GM13977 (cell line): ENCODE data around the gene ATP5F1D.

Experiments used
- DNase-seq: peaks from one replicate; pipeline ENCODE4 v3.0.0; 2012; ENCODE audit warnings: low spot score
- in situ Hi-C: fragments of 300-500 bp; cut with MboI; formaldehyde crosslinking; loops from one replicate; pipeline ENCODE4 v1.12.0; 2022; ENCODE audit warnings: low sequenced_read_pairs, low pct_unique_long_range_greater_than_20kb, mixed read lengths, inconsistent platforms; ENCODE audit not compliant: unreplicated experiment
- TF ChIP-seq, protein P1 (sequence below): IDR thresholded peaks from 2 replicates; pipeline ENCODE4 v1.5.1; 2012; ENCODE audit warnings: mild to moderate bottlenecking, control low read depth; ENCODE audit not compliant: insufficient read depth; ENCODE audit errors: extremely low read depth, missing control alignments

ATP5F1D gene

DNA sequence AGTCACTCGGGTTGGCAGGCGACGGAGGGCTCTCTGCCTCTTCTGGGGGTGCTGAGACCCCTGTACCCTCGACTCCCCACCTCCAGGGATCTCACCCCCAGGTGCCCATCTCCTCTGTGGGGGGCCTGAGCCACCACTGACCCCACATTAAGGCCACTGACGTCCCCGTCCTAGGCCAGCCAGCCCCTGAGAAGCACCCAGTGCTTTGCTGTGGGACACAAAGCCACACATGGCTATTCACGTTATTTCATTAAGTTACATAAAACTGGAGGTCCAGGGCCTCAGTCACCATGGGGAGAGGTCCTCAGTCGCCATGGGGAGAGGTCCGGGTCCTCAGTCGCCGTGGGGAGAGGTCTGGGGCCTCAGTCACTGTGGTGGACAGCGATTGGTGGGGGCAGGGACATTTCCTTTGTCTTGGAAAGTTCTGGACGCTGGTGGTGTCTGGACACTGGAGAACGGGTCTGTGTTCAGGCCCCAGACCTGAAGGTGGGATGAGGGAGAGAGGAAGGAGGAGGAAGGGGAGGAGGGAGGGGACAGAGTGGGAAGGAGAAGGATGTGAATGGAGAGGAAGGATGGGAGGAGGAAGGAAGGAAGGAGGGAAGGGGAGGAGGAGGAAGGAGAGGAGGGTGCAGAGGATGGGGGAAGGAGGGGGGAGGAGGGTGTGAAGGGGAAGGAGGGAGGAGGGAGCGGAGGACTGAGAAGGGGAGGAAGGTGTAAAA lies 40.2 kb downstream of the ATP5F1D start:
- no peak for DNase-seq
- in situ Hi-C loops: loop anchor here (25.0 kb wide), 1 partner anchor 106 kb away; the partner anchor contains the start of gene NDUFS7
- TF ChIP-seq, protein P1, sequence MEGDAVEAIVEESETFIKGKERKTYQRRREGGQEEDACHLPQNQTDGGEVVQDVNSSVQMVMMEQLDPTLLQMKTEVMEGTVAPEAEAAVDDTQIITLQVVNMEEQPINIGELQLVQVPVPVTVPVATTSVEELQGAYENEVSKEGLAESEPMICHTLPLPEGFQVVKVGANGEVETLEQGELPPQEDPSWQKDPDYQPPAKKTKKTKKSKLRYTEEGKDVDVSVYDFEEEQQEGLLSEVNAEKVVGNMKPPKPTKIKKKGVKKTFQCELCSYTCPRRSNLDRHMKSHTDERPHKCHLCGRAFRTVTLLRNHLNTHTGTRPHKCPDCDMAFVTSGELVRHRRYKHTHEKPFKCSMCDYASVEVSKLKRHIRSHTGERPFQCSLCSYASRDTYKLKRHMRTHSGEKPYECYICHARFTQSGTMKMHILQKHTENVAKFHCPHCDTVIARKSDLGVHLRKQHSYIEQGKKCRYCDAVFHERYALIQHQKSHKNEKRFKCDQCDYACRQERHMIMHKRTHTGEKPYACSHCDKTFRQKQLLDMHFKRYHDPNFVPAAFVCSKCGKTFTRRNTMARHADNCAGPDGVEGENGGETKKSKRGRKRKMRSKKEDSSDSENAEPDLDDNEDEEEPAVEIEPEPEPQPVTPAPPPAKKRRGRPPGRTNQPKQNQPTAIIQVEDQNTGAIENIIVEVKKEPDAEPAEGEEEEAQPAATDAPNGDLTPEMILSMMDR: no peak

DNA sequence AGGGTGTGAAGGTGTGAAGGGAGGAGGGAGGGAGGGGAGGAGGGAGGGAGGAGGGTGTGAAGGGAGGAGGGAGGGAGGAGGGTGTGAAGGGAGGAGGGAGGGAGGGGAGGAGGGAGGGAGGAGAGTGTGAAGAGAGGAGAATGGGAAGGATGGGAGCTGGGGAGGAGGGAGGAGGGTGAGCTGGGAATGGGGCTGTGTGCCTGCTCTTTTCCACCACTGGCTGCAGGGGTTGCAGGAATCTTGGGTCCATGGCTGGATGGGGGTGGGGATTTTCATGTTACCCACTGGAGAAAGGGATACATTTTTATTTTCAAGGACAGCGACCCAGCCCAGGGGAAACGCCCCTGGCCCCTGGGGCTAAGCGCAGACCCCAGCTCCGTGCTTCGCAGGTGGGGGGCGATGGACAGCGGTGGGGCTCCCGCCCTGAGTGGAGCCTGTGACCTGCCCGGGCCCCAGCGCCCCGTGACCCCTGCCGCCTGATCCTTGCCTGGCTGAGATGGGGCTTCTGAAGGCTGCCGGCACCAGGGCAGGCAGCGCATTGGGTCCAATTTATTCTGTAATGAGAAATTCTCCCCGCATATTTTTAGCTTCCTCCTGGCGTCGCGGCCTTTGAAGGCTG lies 41.1 kb downstream of the ATP5F1D start:
- no peak for DNase-seq
- in situ Hi-C loops: loop anchor here (25.0 kb wide), 1 partner anchor 105 kb away; the partner anchor contains the start of gene NDUFS7
- TF ChIP-seq, protein P1: no peak

DNA sequence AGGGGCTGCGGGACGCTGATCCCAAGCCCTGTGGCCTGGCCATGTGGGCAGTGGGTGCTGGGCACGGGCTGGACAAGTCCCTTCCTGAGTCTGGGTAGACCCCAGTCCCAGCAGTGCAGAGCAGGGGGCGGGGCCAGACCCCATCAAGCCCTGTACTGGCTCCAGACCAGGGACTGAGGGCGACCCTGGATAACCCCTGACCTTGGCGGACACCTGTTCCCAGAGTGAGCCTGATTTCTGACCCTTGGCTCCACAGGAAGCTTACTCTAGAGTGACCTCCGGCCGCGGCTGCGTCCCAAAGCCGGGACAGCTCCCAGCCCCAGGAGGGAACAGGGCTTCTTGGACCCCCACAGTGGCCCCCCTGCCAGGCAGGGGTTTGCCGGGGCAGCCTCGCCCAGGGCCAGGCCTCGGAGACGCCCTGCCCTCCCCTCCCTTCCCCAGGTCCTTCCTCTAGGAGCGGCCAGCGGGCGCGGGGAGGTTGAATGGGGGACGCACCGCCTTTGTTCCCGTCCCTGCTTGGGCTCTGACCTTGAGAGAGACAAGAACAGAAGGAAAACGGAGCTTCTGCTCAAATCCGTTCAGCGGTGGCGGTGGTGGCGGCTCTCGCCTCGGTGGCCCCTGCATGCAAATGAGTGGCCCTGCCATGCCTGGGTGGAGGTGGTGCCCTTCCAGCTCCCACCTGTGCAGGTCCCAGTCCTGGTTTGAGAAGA lies 41.8 kb downstream of the ATP5F1D start:
- in situ Hi-C loops: loop anchor here (25.0 kb wide), 1 partner anchor 104 kb away; the partner anchor contains the start of gene NDUFS7
- no peak for DNase-seq
- TF ChIP-seq, protein P1: no peak

DNA sequence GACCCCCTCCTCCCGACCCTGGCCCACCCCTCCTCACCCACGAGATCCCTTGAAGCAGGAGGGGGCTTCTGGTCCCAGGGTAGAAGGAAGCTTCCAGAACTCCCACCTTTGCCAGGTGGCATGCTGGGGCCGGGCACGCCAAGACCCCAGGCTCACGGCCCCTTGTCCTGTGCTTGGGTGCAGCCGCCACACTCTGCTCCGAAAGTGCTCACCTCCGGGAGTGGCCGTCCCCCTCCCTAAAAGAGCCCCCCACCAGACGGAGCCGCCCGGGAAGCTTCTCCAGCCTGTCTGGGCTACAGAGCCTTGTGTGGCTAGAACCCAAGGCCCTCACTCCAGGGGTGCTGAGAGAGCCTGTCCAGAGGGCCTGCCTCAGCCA lies 42.4 kb downstream of the ATP5F1D start:
- in situ Hi-C loops: loop anchor here (25.0 kb wide), 1 partner anchor 103 kb away; the partner anchor contains the start of gene NDUFS7
- TF ChIP-seq, protein P1: no peak

DNA sequence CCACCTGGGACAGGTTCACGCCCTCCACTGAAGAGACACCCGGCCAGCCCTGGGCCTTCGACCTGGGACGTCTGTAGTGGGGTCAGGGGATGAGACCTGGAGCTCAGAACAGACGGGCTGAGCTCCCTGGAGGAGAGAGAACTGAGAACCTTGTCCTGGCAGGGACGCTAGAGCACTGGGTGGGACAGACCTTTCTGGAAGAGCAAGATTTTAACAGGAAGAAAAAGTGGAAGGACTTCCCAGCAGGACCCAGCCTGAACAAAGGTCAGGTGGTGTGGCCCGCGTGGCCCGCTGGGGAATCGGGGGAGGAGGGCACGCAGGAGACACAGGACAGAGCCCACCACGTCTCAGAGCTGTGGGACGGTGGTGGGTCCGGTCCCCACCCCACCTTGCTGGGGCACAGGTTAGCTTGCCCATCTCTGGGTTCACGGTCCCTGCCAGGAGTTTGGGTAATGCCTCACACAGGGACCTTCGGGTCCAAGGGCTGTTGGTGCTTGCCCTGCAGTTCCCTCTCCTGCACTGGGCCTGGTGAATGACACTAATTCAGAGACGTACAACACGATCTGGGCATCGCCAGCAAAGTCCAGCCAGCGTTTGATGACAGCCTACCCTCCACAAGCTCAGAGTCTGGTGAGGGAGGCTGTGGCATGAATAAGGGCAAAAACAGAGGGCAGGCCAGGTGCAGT lies 42.9 kb downstream of the ATP5F1D start:
- no peak for DNase-seq
- TF ChIP-seq, protein P1: no peak
- in situ Hi-C loops: loop anchor here (25.0 kb wide), 1 partner anchor 103 kb away; the partner anchor contains the start of gene NDUFS7

More for the DNA sequence above, 42.4 kb downstream of the ATP5F1D start:
- no peak for DNase-seq
